T-helper 1 cell treated with Interleukin-12 subunit alpha and Interleukin-12 subunit beta and Interleukin-4 antibody, amounts not matched to agents 30 ng/mL and 1 ng/mL, for 36 hours (primary cell): ENCODE results near the gene EFHD2. TPM values are rescaled to one million over a fixed set of nuclear protein-coding genes. Genes with fewer than 3 reads are reported as not detected.
"Not testable (repeated sequence)": the region's sequence is repeated elsewhere in the genome, so short reads cannot be mapped to it uniquely, and the experiment has no call there.

Experiments used
- intact Hi-C: fragments of 100-400 bp; cut with micrococcal nuclease; formaldehyde crosslinking; loops from one replicate; pipeline ENCODE4 v1.15.1; 2024
- total RNA-seq: library from RNA; stranded (reverse); gene quantifications from 2 replicates; pipeline ENCODE4 v1.2.3, GENCODE V29; 2022

EFHD2 gene
- total RNA-seq, 1 donor from 2014 or later: 146 TPM

DNA sequence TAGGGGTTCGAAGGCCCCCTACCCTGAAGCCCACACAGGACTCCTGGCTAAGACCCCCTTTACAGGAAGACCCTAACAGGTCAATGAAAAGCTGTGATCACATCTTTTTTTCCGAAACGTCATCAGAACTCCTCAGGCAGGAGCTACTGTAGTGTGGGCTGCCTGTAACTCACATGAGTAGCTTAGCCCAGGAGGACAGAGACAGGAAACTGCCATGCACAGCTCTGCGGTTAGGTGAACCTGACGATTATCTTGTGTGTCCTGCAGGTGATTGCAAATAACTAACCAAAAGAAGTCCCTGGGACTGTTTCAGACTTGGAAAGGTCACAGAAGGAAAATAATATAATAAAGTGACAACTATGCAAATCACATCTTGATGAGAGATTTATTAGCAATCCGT, 62.0 kb downstream of the EFHD2 start:
- intact Hi-C loops: not testable (repeated sequence)

DNA sequence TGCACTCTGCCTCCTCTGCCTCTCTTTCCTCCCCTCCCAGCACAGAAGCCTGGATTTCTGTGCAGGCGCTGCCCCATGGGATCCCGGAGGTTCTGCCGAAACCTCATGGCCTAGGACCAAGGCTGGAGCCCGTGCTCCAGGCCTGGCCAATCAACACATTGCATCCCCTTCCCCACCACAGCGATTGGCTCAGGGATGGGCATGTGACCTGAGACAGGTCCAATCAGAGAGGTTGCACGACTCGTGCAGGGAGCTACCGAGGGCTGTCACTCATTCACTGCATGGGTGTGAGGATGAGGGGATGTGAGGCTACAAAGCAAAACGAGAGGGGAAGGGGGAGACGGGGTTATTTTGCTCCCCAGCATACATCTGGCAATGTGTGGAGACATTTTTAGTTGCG, 62.9 kb downstream of the EFHD2 start:
- intact Hi-C loops: no loop called here

GRCh38 chr1:15475752-15476314, 66.1 kb downstream of the EFHD2 start, which contains the start of gene CELA2B:
TSS of gene CELA2B (plus strand) at chr1:15476104. CDS start at chr1:15476126, 22 bp downstream.
- intact Hi-C loops: no loop called here

GRCh38 chr1:15476927-15477326, 67.2 kb downstream of the EFHD2 start:
- intact Hi-C loops: no loop called here

DNA sequence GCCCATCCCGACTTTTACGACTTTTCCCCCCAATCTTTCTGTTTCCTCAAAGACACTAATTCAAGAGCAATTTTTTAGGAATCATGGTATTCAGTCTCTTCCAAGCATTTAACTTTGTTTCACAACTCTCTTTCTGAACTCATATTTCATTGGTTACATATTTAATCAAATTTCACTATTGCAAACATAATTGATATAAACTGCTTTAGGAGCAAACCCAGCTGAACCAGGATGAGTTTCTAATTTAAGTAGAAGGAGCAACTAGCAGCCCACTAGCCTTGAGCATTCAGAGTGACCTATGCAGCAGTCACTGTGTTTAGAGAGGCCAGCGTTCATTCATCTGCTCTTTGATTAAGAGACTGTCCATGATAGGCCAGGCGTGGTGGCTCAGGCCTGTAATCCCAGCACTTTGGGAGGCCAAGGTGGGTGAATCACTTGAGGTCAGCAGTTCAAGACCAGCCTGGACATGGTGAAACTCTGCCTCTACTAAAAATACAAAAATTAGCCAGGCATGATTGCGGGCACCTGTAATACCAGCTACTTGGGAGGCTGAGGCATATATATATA, 68.0 kb downstream of the EFHD2 start:
- intact Hi-C loops: no loop called here

Other genes with a start within 250 kb of the EFHD2 start
- not detected in 2 replicates for gene FHAD1, start 162.7 kb upstream of the EFHD2 start, total RNA-seq
- gene CTRC, start 28.6 kb downstream of the EFHD2 start, total RNA-seq: 0.66 and 1.0 TPM in 2 replicates
- not detected in 2 replicates for gene CELA2A, start 46.8 kb downstream of the EFHD2 start, total RNA-seq
- not detected in 2 replicates for gene CELA2B, start 66.2 kb downstream of the EFHD2 start, total RNA-seq
- gene CASP9, start 114.3 kb downstream of the EFHD2 start, total RNA-seq: 26.0 and 27.1 TPM in 2 replicates
- gene DNAJC16, start 117.0 kb downstream of the EFHD2 start, total RNA-seq: 21.6 and 26.3 TPM in 2 replicates
- 18.3 TPM in 2 replicates for gene AGMAT, start 175.2 kb downstream of the EFHD2 start, total RNA-seq
- 36.3 and 39.6 TPM in 2 replicates for gene DDI2, start 207.6 kb downstream of the EFHD2 start, total RNA-seq